GM10266 (cell line): ENCODE results near the gene DNAAF8.

Source experiments
- DNase-seq: peaks from one replicate; pipeline ENCODE4 v3.0.0; 2012; ENCODE audit errors: extremely low spot score
- TF ChIP-seq, protein P1 (sequence below): IDR thresholded peaks from 2 replicates; pipeline ENCODE4 v1.5.1; 2012; ENCODE audit warnings: mild to moderate bottlenecking, low read depth; ENCODE audit not compliant: control insufficient read depth, insufficient read depth; ENCODE audit errors: missing control alignments

DNAAF8 gene

GRCh38 chr16:4767872-4768548, 33.7 kb downstream of the DNAAF8 start:
- no peak for DNase-seq
- TF ChIP-seq, protein P1, sequence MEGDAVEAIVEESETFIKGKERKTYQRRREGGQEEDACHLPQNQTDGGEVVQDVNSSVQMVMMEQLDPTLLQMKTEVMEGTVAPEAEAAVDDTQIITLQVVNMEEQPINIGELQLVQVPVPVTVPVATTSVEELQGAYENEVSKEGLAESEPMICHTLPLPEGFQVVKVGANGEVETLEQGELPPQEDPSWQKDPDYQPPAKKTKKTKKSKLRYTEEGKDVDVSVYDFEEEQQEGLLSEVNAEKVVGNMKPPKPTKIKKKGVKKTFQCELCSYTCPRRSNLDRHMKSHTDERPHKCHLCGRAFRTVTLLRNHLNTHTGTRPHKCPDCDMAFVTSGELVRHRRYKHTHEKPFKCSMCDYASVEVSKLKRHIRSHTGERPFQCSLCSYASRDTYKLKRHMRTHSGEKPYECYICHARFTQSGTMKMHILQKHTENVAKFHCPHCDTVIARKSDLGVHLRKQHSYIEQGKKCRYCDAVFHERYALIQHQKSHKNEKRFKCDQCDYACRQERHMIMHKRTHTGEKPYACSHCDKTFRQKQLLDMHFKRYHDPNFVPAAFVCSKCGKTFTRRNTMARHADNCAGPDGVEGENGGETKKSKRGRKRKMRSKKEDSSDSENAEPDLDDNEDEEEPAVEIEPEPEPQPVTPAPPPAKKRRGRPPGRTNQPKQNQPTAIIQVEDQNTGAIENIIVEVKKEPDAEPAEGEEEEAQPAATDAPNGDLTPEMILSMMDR, result no peak

DNA sequence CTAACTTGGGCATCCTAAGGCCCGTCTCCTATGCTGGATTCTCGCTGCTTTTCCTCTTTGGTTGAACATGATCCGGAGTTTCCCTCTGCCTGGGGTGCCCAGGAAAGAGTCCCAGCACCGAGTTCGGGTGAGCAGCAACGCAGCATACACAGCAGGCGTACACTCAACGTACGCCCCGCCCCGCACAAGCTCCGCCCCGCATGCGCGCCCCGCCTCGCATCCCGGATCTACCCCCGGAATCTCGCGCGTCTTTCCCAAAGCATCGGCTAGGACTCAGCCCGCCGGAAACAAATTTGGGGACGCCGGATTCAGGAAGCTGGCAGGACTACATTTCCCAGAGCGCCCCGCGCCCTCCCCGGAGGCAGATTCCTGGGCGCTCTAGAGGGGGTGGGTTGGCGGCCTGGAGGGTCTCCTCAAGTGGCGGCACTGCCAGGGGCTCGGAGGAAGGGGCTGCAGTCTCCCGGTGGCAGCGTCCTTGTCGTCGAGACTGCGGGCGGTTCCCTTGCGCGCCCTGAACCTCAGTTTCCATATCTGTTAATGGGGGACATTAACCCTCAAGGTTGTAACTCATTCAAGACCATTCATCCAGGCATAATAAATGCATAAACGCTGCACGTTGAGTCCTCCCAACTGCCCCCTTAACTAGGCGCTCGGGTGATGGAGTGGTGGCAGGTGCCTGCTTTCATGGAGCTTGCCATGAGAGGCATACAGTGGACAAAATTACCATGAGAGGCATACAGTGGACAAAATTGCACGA, 34.4 kb downstream of the DNAAF8 start:
- DNase-seq, result peak; percentile 97
- TF ChIP-seq, protein P1, result no peak

DNA sequence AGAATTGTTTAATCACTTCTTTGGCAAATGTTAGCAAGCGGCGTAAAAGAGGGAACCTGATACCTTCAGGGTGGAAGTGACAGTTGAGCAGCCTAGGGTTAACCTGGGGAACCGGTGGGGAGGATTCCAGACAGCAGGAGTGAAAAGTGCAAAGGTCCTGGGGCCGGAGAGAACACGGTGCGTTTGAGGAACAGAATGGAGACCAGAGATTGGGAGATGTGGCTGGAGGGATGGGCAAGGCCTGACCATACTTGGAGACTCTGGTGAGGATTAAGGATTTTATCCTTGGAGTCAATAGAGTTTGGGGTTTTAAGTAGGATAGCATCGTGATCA, 34.9 kb downstream of the DNAAF8 start:
- TF ChIP-seq, protein P1, result no peak
- DNase-seq, result no peak

DNA sequence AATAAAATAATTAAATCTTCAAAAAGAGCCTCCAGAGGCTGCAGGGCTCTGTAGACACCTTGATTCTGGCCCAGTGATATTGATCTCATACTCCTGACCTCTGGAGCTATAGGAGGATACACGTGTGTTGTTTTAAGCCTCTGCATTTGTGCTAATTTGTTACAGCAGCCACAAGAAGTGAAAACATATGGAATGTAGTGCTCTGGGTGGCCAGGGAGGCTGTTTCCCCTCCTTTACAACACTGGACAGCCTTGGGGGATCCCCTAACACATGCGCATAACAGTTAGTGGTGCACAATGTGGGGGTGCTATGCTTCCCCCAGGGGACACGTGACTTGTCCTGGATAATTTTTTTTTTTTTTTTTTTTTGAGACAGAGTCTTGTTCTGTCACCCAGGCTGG, 37.3 kb downstream of the DNAAF8 start:
- peak; percentile 56 for DNase-seq
- TF ChIP-seq, protein P1, result no peak

DNA sequence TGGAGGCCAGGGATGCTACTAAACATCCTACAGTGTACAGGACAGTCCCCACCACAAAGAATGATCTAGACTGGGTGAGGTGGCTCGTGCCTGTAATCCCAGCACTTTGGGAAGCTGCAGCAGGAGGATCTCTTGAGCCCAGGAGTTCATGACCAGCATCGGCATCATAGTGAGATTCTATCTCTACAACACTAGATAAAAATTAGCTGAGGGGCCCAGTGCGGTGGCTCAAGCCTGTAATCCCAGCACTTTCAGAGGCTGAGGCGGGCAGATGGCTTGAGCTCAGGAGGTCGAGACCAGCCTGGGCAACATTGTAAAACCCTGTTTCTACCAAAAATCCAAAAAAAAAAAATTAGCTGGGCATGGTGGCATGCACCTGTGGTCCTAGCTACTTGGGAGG, 38.0 kb downstream of the DNAAF8 start:
- no peak for DNase-seq
- TF ChIP-seq, protein P1, result no peak

DNA sequence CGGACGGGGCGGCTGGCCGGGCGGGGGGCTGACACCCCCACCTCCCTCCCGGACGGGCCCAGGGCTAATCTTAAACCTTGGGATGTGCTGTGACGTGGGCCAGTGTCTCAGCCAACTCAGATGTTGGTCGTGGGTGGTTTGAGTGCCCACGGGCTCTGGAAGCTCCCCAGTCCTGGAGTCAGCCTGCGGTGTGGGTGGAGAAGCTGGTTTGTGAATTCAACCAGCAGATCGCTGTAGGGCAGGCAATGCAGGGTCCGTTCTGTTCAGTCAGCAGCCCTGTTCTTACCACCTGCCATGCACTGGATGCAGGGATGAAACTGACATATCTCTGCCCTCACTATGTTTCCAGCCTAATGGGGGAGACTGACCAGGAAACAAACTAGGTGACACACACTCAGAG, 40.7 kb downstream of the DNAAF8 start:
- DNase-seq, result no peak
- TF ChIP-seq, protein P1, result no peak

- no peak for DNase-seq
- TF ChIP-seq, protein P1, result no peak
Observed at GRCh38 chr16:4776141-4776705, 41.9 kb downstream of the DNAAF8 start.
